ENCODE results near the gene HOXA10. TPM values are rescaled to one million over a fixed set of nuclear protein-coding genes. Genes with fewer than 3 reads are reported as not detected.

HOXA10 gene
- total and polyA plus RNA-seq, 11 donors = 0.06 to 0.36 (median 0.18) TPM; not detected in 8

- Histone ChIP-seq H3K27me3 (peaks cover 24 to 99% (median 89%) of the 10 kb centered on the region in 9 donors), H3K27ac (peak overlapping the region in 1 of 12 donors; percentile 83), H3K9me3 (no peaks in the 10 kb centered on the region), H3K4me1 (peaks cover 0 to 16% (median 0%) of the 10 kb centered on the region in 12 donors), H3K36me3 (no peaks in the 10 kb centered on the region), H3K4me3 (no peak overlapping the region)
- TF ChIP-seq CTCF (IDR thresholded peaks at IDR 0.05) = no peak
- TF ChIP-seq POLR2A (IDR thresholded peaks at IDR 0.05) = no peak
- intact Hi-C loops (cut with DNase I) = no loop called here
- ATAC-seq (no peak), DNase-seq (no peak)
- WGBS, 4 donors = 19 to 44% (median 30%) methylated on average over 2 of the region's 2 CpGs
Measured at GRCh38 chr7:27128034-27128433, 46.1 kb downstream of the HOXA10 start.

- TF ChIP-seq CTCF (IDR thresholded peaks at IDR 0.05) (no peak), POLR2A (IDR thresholded peaks at IDR 0.05) (no peak)
- intact Hi-C loops (cut with DNase I) = no loop called here
- no peak for DNase-seq
- no peaks in the 10 kb centered on the region for H3K36me3 ChIP-seq
- peaks cover 33 to 99% (median 83%) of the 10 kb centered on the region in 9 donors for H3K27me3 ChIP-seq
- ATAC-seq = no peak
- no peak overlapping the region for H3K27ac ChIP-seq
- WGBS, 4 donors = 16 to 43% (median 23%) methylated on average over 3 of the region's 3 CpGs
- H3K4me1 ChIP-seq = peaks cover 0 to 16% (median 0%) of the 10 kb centered on the region in 12 donors
- H3K9me3 ChIP-seq = no peaks in the 10 kb centered on the region
- H3K4me3 ChIP-seq = no peak overlapping the region
Measured at GRCh38 chr7:27126596-27127327, 47.4 kb downstream of the HOXA10 start.

- Histone ChIP-seq H3K36me3 (no peaks in the 10 kb centered on the region), H3K27me3 (peaks cover 31 to 98% (median 81%) of the 10 kb centered on the region in 9 donors), H3K9me3 (no peaks in the 10 kb centered on the region), H3K4me1 (peaks cover 0 to 14% (median 0%) of the 10 kb centered on the region in 12 donors), H3K27ac (peak overlapping the region in 1 of 12 donors; percentile 48), H3K4me3 (no peak overlapping the region)
- TF ChIP-seq POLR2A (IDR thresholded peaks at IDR 0.05) (no peak), CTCF (IDR thresholded peaks at IDR 0.05) (no peak)
- 18 to 34% (median 20%) methylated on average over 5 of the region's 5 CpGs for WGBS, 4 donors
- DNase-seq (no peak), ATAC-seq (no peak)
- intact Hi-C loops (cut with DNase I) = no loop called here
Measured at GRCh38 chr7:27125986-27126394, 48.1 kb downstream of the HOXA10 start.

- Histone ChIP-seq H3K9me3 (no peaks in the 10 kb centered on the region), H3K4me1 (peaks cover 0 to 8% (median 0%) of the 10 kb centered on the region in 12 donors), H3K27me3 (peaks cover 36 to 98% (median 84%) of the 10 kb centered on the region in 9 donors), H3K4me3 (no peak overlapping the region), H3K27ac (peak overlapping the region in 2 of 12 donors; percentile 0 to 48), H3K36me3 (no peaks in the 10 kb centered on the region)
- TF ChIP-seq CTCF (IDR thresholded peaks at IDR 0.05) (no peak), POLR2A (IDR thresholded peaks at IDR 0.05) (no peak)
- no peak for ATAC-seq
- intact Hi-C loops (cut with DNase I) = no loop called here
- DNase-seq = no peak
- WGBS, 4 donors = 20 to 34% (median 27%) methylated on average over 8 of the region's 8 CpGs
Measured at GRCh38 chr7:27124902-27125689, 49.0 kb downstream of the HOXA10 start.

Measured in heart left ventricle (tissue), 16 donors.